Stomach (tissue), 4 donors: ENCODE measurements around the gene BCAR1.
"Not testable (repeated sequence)": the region's sequence is repeated elsewhere in the genome, so short reads cannot be mapped to it uniquely, and the experiment has no call there.

Source experiments
- CTCF ChIP-seq, 7 experiments: fragments of 450-650 bp in 4 of 7; fragments of 200-600 bp in 3 of 7; sonication (generic) in 3 of 7; IDR thresholded peaks; one replicate each; pipeline ENCODE4 v1.5.1; 2016 to 2019; ENCODE audit warnings: antibody characterized with exemption in 7 of 7, control low read depth in 2 of 7, mild to moderate bottlenecking in 1 of 7
- EP300 ChIP-seq: sonication (generic); formaldehyde crosslinking; IDR thresholded peaks from one replicate; pipeline ENCODE4 v1.6.1; 2017; ENCODE audit warnings: antibody characterized with exemption
- POLR2A ChIP-seq, 4 donors: fragments of 450-650 bp; IDR thresholded peaks; one replicate each; pipeline ENCODE4 v1.6.1; 2016; ENCODE audit warnings: antibody characterized with exemption in 4 of 4, control low read depth in 2 of 4, mild to moderate bottlenecking in 1 of 4, moderate library complexity in 1 of 4
- POLR2AphosphoS5 ChIP-seq, 3 donors: sonication (generic); formaldehyde crosslinking; IDR thresholded peaks; one replicate each; pipeline ENCODE4 v1.6.1; 2016; ENCODE audit warnings: antibody characterized with exemption in 3 of 3

DNA sequence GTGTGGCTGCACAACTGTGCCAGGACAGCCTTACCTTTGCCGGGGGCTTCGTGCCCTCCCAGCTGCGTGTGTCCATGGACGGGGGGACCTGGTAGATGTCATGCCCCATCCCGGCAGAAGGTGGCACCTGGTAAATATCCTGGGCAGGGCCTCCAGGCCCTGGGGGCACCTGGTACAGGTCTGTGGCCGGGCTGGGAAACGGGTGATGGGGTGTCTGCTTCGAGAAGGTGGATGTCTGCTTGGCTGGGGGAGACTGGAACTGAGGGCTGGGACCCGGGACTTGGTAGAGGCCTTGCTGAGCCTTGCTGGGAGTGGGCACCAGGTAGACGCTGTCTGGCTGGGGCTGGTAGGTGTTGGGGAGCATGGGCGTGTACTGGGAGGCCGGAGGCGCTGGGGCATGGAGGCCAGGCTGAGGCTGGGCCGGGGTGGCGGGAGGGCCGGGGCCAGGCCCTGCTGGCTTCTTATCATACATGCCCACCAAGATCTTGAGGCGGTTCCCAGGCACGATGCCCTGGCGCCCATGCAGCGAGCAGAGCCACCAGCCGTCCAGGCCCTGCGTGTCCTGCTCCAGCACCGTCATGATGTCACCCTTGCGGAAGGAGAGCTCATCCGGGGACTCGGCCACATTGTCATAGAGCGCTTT is 8.9 kb downstream of the BCAR1 start:
- TF ChIP-seq POLR2A (IDR thresholded peaks at IDR 0.05); CTCF (IDR thresholded peaks at IDR 0.05); POLR2AphosphoS5 (IDR thresholded peaks at IDR 0.05); EP300: not testable (repeated sequence)
